Activated T-cell treated with anti-CD3 and anti-CD28 coated beads, Interleukin-2, amount 50 U/mL, for 48 hours (primary cell): Measurements from ENCODE around the gene TASP1.
"Not testable (repeated sequence)": the region's sequence is repeated elsewhere in the genome, so short reads cannot be mapped to it uniquely, and the experiment has no call there.

ENCODE experiments used
- DNase-seq, 2 experiments: peaks; one replicate each; pipeline ENCODE4 v3.0.0-alpha.2; 2020

Gene TASP1

DNA sequence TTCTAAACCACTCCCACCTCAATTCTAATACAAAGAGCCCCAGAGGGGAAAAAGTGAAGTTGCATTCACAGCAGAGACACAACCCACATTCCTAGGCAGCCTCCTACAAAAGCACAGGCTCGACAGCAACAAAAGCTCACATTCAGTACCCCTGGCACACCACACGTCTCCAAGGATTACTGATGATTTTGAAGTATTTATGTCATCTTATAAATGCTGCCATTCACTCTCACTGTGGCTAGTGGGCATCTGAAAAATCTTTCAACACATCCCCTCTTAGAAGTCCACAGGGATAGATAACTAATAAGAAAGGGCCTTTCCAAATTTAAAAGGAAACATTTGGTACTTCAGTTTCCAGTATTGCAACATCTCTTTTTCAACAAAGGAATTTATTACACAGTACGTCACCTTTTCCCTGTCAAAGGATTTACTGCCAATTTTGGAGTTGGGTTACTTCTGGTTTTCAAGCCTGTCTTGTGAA lies 146.7 kb downstream of the TASP1 start:
- DNase-seq = no peak

DNA sequence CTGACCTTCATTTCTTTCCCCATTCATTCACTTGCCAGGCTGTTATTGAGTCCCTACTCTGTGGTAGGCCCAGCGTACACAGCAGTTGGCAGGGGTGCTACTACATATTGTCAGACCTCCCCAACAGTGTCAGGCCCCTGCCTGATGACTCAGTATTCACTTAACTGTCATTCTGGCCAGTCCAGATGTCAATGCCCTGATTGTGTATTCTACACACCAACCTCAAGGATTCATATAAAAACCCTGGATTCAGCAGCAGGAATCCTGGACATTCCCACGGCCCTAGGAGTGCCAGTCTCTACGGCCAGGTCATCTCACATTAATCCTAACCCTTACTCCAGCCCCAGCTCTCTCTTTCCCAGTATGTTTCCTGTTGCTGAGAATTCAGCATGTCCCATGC lies 151.5 kb downstream of the TASP1 start:
- DNase-seq = no peak

DNA sequence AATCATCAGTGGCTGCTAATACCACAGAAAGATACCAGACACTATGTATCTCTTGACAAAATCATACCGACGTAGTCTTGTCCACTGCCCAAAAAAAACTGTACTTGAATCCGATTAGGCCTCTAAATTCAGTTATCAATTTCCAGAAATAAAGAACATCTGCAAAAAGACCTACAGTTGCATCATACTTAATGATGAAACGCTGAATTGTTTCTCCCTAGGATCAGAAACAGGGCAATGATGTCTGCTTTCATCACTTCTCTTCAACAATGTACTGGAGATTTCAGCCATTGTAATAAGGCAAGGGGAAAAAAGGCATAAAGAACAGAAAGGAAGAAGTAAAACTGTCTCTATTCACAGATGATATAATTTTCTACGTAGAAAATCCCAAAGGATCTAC lies 152.0 kb downstream of the TASP1 start:
- no peak for DNase-seq

DNA sequence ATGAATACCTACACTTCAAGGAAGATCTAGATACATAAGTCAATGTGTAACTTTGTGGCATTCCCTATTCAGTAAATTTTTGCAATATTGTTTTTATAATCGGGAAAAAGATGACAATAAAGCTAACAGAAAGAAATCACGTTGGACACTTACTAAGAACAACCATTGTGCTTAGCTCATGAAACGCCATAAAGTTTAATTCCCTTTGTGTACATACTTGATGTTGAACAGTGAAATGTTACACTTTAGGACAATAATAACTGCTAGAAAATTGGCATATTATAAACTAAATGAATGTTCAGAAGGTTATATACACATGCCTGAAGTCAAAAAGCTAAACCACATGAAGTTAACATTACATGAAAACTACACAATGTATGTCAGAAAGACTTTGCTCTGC lies 153.2 kb downstream of the TASP1 start:
- no peak for DNase-seq

GRCh38 chr20:13485019-13485418 lies 153.7 kb downstream of the TASP1 start:
- DNase-seq = not testable (repeated sequence)

GRCh38 chr20:13483472-13483871 lies 155.3 kb downstream of the TASP1 start:
- not testable (repeated sequence) for DNase-seq

DNA sequence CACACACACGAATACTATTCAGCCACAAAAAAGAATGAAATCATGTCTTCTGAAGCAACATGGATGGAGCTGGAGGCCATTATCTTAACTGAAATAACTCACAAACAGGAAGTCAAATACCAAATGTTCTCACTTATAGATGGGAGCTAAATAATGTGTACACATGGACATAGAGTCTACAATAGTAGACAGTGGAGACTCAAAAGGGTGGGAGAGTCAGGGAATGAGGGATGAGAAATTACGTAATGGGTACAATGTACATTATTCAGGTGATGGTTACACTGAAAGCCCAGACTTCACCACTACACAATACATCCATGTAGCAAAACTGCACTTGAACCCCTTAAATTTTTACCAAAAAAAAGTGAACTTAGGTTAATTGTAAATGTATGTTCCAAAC lies 160.4 kb downstream of the TASP1 start:
- no peak for DNase-seq

DNA sequence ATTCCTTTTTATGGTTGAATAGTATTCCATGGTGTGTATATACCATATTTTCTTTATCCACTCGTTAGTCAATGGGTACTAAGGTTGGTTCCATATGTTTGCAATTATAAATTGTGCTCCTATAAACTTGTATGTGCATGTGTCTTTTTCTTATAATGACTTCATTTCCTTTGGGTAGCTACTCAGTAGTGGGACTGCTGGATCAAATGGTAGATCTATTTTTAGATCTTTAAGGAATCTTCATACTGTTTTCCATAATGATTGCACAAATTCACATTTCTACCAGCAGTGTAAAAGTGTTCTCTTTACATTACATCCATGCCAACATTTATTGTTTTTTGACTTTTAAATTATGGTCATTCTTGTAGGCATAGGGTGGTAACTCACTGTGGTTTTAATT lies 164.3 kb downstream of the TASP1 start:
- DNase-seq = no peak

- no peak for DNase-seq
Observed at GRCh38 chr20:13469262-13469661, 169.5 kb downstream of the TASP1 start.

- no peak for DNase-seq
Observed at GRCh38 chr20:13468166-13468565, 170.6 kb downstream of the TASP1 start.

GRCh38 chr20:13464702-13465101 lies 174.0 kb downstream of the TASP1 start:
- no peak for DNase-seq

DNA sequence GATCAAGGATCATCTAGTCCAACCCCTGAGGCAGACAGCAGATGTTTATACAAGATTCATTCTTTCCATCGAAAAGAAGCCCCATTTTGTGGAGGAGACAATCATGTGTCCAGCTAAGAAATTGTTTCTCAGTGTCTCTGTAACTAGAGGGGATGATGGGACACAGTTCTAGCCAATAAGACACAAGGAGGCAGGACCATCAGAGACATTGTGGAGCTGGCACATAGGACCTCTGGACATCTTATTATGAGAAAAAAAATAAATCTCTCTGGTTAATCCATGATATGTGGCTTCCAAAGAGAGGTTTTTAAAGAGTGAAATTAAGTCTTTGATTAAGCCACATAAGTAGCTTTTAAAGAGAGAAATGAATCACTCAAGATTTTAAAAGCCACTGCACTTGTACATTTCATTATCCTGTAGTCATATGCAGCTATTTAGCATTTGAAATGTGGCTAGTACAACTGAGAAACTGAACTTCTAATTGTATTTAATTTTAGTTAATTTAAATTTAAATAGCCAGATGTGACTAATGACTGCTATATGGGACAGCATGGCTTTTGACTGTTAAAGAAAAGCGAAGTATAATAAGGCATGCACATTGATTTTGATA lies 176.8 kb downstream of the TASP1 start:
- no peak for DNase-seq

GRCh38 chr20:13458860-13459451 lies 179.8 kb downstream of the TASP1 start:
- DNase-seq = no peak

DNA sequence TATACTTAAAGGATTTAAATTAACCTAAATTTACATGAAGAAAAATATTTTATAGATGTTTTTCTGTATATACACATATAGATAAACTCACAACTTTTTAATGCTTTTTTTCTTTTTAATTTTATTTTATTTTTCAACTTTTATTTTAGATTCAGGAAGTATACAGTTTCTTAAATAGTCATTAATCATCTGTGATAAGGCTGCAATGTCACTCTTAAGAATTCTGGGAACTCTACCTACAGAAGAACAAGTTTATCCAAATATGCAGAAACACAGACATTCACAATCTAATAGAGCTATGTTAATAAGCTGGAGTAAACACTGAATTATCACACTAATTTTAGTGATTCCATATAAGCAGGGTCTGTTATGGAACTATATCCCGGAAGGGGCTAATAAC lies 181.2 kb downstream of the TASP1 start:
- DNase-seq = no peak

GRCh38 chr20:13455713-13456112 lies 183.0 kb downstream of the TASP1 start:
- no peak for DNase-seq

DNA sequence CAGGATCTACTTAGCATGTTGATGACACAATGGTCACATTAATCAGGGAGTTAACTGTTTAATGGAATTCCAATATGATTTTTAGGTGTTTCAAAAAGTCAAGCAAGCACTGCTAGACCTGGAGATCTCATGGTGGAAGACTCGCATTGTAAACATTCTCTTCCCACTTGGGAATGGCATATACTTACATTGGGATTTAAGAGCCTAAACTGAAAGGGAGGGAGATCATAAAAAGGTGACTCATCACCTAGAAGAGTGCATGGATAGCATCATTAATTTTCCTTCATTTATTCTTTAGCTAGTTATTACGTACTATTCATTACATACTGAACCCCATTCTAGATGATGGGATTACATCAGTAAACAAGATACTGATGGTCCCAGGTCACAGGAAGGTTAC lies 185.4 kb downstream of the TASP1 start:
- no peak for DNase-seq

DNA sequence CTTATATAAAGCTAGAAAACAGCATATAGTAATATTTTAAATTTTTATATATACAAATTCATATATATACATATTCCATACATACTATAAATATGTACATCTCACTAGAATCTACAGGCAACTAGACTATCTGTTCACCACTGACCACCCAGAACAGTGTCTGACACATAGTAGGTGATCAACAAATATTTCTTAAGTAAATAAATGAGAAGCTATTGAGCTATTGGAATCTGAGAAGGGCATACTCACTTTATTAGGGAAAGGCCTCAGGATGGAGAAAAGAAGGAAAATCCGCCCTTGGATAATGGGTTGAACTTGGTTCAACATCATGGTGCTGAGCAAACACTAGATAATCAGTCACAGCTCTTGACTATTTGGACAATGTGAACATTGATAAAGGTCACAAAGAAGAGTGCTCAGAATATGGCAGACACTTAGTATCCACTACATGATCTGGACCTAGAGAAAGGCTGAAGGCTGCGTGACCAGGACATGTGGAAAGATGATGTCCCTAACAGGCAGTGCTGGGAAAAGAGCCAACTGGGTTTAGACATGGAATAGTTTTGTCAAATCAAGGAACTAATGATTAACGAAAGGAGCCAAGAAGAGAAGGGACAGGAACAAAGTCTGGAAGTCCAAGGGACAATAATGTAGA lies 186.1 kb downstream of the TASP1 start:
- no peak for DNase-seq

- DNase-seq = no peak
Observed at GRCh38 chr20:13449868-13450434, 188.8 kb downstream of the TASP1 start.

- DNase-seq = no peak
Observed at GRCh38 chr20:13447385-13448180, 191.1 kb downstream of the TASP1 start.

DNA sequence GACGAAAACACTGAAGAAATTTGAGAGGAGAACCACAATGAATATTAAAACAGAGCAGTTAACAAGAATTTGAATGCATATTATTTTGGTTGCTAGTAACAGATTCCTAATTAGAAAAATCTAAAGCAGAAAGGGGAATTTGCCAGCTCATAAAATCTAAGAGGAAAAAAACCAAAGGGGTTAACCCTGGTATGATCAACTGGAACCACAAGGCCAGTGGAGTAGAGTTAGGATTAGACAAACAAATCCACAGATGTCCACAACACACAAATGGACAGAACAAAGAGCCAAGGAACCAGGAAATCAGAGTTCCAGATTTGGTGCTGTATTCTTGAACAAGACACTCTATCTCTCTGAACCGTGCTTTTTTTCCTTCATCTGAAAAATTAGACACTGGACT lies 195.0 kb downstream of the TASP1 start:
- no peak for DNase-seq

GRCh38 chr20:13442986-13443385 lies 195.7 kb downstream of the TASP1 start:
- no peak for DNase-seq

DNA sequence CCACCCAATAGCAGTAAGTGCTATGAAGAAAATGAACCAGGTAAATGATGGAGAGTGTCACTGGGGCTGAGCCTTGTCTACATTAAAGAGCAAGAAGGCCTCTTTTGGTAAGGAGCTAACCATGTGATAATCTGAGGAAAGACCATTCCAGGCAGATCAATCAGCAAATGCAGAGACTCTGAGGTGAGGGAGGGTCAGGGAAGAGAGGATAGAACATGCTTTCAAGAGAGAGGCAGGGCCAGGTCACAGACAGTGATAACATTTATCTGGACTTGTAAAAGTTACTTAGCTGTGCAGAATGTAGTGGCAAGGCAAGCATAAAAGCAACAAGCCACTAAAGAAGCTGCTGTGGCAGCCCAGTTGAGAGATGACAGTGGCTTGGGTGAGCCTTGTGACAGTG lies 197.3 kb downstream of the TASP1 start:
- no peak for DNase-seq

DNA sequence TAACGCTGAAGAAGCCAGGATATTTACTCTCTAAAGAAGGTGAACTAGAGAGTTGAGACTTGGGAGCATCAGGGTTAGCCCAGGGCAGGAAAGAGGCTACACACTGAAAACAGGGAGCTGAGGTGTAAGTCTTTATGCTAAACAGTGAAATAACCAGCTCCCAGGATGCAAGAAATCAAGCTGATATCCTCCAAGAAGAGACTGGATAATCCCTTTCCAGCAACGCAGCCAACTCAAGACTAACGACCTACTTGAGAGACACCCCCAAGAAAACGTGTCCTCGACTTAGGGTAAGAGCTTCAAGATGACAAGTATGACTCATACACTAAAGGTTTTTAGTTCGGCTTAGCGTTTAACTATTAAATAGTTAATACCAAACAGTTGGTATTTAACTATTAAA lies 202.2 kb downstream of the TASP1 start:
- no peak for DNase-seq
